ENCODE measurements around the gene DUSP6. TPM values are rescaled to one million over a fixed set of nuclear protein-coding genes. Genes with fewer than 3 reads are reported as not detected.

The DUSP6 gene
- total RNA-seq, 1 experiment from 2014 or later, result 20.3 TPM

DNA sequence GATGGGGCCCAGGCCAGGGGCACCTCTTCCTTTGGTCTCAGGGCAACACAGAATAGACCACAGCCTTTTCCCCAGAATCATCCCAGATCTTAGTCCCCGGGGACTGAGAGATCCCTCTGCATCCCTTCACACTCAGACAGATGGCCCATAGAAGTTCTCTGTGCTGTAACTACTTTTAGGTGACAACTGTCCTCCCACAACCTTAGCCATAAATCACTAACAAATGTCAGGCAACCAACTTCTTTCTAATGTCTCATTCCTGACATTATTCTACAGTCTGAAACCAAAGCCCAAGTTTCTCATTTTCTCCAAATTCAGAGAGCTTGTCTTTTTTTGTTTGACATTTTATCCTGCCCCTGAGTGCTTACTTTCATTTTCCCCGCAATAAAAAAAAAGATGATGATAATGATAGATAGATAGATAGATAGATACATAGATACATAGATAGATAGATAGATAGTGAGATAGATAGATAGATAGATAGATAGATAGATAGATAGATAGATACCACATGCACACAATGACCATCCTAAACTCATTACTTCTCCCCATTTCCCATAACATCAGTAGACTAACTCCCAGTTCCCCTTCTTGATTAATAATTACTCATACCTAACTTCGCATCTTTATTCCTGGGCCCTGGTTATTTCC lies 28.6 kb downstream of the DUSP6 start:
- TF ChIP-seq SIN3A (IDR thresholded peaks at IDR 0.05; ENCODE audit: borderline replicate concordance, insufficient read depth, low read depth, low read length) (no peak), POLR2AphosphoS5 (IDR thresholded peaks at IDR 0.05; ENCODE audit: low read depth, low read length) (no peak), TCF7L2 (IDR thresholded peaks at IDR 0.05; ENCODE audit: low read depth, low read length) (no peak)
- TF ChIP-seq, protein P1, sequence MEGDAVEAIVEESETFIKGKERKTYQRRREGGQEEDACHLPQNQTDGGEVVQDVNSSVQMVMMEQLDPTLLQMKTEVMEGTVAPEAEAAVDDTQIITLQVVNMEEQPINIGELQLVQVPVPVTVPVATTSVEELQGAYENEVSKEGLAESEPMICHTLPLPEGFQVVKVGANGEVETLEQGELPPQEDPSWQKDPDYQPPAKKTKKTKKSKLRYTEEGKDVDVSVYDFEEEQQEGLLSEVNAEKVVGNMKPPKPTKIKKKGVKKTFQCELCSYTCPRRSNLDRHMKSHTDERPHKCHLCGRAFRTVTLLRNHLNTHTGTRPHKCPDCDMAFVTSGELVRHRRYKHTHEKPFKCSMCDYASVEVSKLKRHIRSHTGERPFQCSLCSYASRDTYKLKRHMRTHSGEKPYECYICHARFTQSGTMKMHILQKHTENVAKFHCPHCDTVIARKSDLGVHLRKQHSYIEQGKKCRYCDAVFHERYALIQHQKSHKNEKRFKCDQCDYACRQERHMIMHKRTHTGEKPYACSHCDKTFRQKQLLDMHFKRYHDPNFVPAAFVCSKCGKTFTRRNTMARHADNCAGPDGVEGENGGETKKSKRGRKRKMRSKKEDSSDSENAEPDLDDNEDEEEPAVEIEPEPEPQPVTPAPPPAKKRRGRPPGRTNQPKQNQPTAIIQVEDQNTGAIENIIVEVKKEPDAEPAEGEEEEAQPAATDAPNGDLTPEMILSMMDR (IDR thresholded peaks at IDR 0.05), result no peak
- TF ChIP-seq, protein P2, sequence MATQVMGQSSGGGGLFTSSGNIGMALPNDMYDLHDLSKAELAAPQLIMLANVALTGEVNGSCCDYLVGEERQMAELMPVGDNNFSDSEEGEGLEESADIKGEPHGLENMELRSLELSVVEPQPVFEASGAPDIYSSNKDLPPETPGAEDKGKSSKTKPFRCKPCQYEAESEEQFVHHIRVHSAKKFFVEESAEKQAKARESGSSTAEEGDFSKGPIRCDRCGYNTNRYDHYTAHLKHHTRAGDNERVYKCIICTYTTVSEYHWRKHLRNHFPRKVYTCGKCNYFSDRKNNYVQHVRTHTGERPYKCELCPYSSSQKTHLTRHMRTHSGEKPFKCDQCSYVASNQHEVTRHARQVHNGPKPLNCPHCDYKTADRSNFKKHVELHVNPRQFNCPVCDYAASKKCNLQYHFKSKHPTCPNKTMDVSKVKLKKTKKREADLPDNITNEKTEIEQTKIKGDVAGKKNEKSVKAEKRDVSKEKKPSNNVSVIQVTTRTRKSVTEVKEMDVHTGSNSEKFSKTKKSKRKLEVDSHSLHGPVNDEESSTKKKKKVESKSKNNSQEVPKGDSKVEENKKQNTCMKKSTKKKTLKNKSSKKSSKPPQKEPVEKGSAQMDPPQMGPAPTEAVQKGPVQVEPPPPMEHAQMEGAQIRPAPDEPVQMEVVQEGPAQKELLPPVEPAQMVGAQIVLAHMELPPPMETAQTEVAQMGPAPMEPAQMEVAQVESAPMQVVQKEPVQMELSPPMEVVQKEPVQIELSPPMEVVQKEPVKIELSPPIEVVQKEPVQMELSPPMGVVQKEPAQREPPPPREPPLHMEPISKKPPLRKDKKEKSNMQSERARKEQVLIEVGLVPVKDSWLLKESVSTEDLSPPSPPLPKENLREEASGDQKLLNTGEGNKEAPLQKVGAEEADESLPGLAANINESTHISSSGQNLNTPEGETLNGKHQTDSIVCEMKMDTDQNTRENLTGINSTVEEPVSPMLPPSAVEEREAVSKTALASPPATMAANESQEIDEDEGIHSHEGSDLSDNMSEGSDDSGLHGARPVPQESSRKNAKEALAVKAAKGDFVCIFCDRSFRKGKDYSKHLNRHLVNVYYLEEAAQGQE (IDR thresholded peaks at IDR 0.05; ENCODE audit: insufficient read depth in 1 of 2, low read depth in 2 of 2, low read length in 1 of 2), result no peak
- DNase-seq (ENCODE audit: low read depth, low spot score) (no peak), ATAC-seq (no peak)
- Histone ChIP-seq H3K27ac (ENCODE audit: low read length) (no peak overlapping the region), H3K4me3 (ENCODE audit: low read depth in 2 of 2, low read length in 2 of 2) (no peak overlapping the region), H3K4me1 (ENCODE audit: control insufficient read depth, insufficient read depth, low read length) (no peaks in the 10 kb centered on the region), H3K9me3 (ENCODE audit: control insufficient read depth, insufficient read depth, low read depth, low read length) (no peaks in the 10 kb centered on the region), H3K36me3 (ENCODE audit: control insufficient read depth, insufficient read depth, low read length) (no peaks in the 10 kb centered on the region), H3K27me3 (ENCODE audit: control insufficient read depth, insufficient read depth, low read length) (no peaks in the 10 kb centered on the region)
- ChIA-PET POLR2A (no interaction called here), CTCF (no interaction called here)
- in situ Hi-C loops (cut with HindIII; ENCODE audit: low pct_unique_long_range_greater_than_20kb, low sequenced_read_pairs), result no loop called here
- no TSS peak for BruUV-seq (replicated peaks)
- intact Hi-C loops (cut with micrococcal nuclease; ENCODE audit: unreplicated experiment), result no loop called here

DNA sequence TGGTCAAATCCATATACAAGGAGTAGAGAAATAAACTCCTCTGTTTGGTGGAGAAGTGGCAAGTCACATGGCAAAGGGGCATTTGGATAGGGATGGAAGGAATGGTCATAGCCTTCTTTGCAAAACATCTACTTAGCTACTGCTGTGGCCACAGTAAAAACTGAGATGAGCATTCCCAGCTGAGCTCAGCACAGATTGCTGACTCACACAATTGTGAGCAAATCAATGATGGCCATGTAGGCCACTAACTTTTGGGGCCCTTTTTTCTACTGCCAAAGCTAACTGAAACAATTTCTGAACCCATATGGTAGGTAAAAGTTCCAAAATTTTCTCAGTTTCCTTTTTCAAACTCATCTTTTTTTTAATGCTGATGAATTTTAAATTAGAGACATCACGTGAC lies 31.6 kb downstream of the DUSP6 start:
- CTCF ChIA-PET, result no interaction called here
- H3K27me3 ChIP-seq (ENCODE audit: control insufficient read depth, insufficient read depth, low read length), result no peaks in the 10 kb centered on the region
- intact Hi-C loops (cut with micrococcal nuclease; ENCODE audit: unreplicated experiment), result no loop called here
- POLR2A ChIA-PET, result no interaction called here
- H3K27ac ChIP-seq (ENCODE audit: low read length), result no peak overlapping the region
- TF ChIP-seq, protein P2 (IDR thresholded peaks at IDR 0.05; ENCODE audit: insufficient read depth in 1 of 2, low read depth in 2 of 2, low read length in 1 of 2), result no peak
- TF ChIP-seq TCF7L2 (IDR thresholded peaks at IDR 0.05; ENCODE audit: low read depth, low read length) (no peak), POLR2AphosphoS5 (IDR thresholded peaks at IDR 0.05; ENCODE audit: low read depth, low read length) (no peak), SIN3A (IDR thresholded peaks at IDR 0.05; ENCODE audit: borderline replicate concordance, insufficient read depth, low read depth, low read length) (no peak)
- TF ChIP-seq, protein P1 (IDR thresholded peaks at IDR 0.05), result no peak
- no peaks in the 10 kb centered on the region for H3K9me3 ChIP-seq (ENCODE audit: control insufficient read depth, insufficient read depth, low read depth, low read length)
- DNase-seq (ENCODE audit: low read depth, low spot score) (no peak), ATAC-seq (no peak)
- in situ Hi-C loops (cut with HindIII; ENCODE audit: low pct_unique_long_range_greater_than_20kb, low sequenced_read_pairs), result no loop called here
- BruUV-seq (replicated peaks), result no TSS peak
- no peak overlapping the region for H3K4me3 ChIP-seq (ENCODE audit: low read depth in 2 of 2, low read length in 2 of 2)
- H3K4me1 ChIP-seq (ENCODE audit: control insufficient read depth, insufficient read depth, low read length), result peaks cover 2% of the 10 kb centered on the region; the same call in 1 of the 2 replicates
- H3K36me3 ChIP-seq (ENCODE audit: control insufficient read depth, insufficient read depth, low read length), result no peaks in the 10 kb centered on the region

Data from Panc1 (cell line).